HG02973 (cell line): Measurements from ENCODE around the gene PLA2G6.
"Not testable (repeated sequence)": the region's sequence is repeated elsewhere in the genome, so short reads cannot be mapped to it uniquely, and the experiment has no call there.

Experiments
- ATAC-seq: cut with Tn5 transposase; IDR thresholded peaks from one replicate; pipeline ENCODE4 v1.9.1; 2021; ENCODE audit warnings: moderate library complexity; ENCODE audit not compliant: unreplicated experiment

Gene PLA2G6

GRCh38 chr22:38135133-38135706 lies 46.4 kb downstream of the PLA2G6 start:
- ATAC-seq = no peak

GRCh38 chr22:38133331-38133730 lies 48.3 kb downstream of the PLA2G6 start:
- ATAC-seq = no peak

GRCh38 chr22:38132794-38133193 lies 48.8 kb downstream of the PLA2G6 start:
- no peak for ATAC-seq

- no peak for ATAC-seq
These were observed 49.5 kb downstream of the PLA2G6 start for GRCh38 chr22:38132136-38132535.

- no peak for ATAC-seq
These were observed 50.2 kb downstream of the PLA2G6 start for GRCh38 chr22:38131399-38131798.

GRCh38 chr22:38129856-38130255 lies 51.8 kb downstream of the PLA2G6 start:
- ATAC-seq = no peak

DNA sequence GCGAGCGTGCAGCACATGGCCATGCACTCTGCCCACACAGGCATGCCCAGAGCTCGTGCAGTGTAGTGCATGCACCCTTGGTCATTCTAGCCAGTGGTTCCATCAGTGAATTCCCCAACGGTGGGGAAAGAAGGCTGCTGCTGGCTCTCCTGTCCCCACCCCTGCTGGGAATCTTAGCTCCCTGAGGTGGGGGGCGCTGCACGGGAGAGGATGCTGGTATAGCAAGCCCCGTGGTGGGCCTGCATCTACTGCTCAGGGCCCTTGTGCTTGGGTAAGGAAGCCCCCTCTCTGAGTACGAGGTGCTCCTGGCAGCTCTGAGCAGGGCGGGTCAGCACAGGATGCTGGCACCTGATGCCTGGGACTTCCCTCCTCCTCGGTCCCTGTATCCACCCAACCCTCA lies 52.6 kb downstream of the PLA2G6 start:
- ATAC-seq = no peak

GRCh38 chr22:38127869-38128268 lies 53.8 kb downstream of the PLA2G6 start:
- ATAC-seq = no peak

DNA sequence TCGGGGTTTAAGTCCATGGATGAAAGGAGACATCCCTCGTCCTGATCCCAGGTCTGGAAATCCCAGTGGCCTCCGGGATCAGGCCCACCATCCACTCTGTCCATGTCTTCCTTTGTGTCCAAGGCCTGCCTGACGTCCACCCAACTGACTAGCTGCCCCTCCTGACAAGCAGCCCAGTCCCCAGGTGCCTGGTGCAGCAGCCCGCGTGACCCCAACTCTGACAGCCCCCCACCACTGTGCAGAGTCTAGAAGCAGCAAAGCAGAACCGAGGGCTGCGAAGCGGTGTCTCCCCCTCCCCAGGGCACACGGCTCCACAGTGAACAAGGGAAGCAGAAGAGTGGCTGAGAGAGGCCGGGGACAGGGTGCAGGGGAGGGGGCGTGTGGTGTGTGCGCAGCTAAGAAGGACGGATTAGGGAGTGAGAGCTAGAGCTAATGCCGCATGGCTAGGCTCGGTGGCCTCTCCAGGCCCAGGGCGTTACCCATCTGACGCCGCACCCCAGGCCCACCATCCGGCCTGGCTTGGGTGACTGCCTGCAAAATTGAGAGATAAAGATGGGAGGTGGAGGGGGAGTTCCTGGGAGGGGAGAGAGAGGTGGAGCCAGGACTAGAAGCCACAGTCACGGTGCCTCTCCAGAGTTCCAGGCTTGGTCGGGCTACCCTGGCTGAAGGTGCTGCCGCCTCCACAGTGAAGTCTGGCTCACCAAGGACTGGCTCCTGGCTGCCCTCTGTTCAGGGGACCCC lies 54.5 kb downstream of the PLA2G6 start:
- ATAC-seq = no peak

GRCh38 chr22:38125751-38126201 lies 55.9 kb downstream of the PLA2G6 start:
- no peak for ATAC-seq

DNA sequence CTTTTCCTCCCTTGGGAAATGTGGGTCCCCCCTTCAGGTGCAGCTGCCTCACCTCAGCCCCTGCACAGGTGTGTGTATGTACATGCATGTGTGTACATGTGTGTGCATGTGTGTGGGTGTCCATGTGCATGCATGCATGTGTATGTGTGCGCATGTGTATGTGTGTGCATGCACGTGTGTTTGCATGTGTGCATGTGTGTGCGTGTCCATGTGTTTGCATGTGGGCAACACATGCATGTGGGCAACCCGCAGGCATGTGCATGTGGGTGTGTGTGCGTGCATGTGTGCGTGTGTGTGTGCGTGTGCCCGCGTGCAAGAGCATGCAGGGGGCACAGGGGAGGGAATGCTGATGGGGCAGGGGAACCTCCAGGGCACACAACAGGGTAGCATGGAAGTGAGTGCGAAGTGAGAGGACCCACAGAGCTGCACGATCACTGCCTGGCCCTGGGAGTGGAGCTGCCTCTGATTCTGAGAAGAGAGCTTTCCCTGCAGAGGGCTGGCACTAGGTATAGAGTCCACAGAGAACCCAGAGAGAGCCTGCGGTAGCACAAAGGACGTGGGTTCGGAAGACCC lies 56.5 kb downstream of the PLA2G6 start:
- no peak for ATAC-seq

DNA sequence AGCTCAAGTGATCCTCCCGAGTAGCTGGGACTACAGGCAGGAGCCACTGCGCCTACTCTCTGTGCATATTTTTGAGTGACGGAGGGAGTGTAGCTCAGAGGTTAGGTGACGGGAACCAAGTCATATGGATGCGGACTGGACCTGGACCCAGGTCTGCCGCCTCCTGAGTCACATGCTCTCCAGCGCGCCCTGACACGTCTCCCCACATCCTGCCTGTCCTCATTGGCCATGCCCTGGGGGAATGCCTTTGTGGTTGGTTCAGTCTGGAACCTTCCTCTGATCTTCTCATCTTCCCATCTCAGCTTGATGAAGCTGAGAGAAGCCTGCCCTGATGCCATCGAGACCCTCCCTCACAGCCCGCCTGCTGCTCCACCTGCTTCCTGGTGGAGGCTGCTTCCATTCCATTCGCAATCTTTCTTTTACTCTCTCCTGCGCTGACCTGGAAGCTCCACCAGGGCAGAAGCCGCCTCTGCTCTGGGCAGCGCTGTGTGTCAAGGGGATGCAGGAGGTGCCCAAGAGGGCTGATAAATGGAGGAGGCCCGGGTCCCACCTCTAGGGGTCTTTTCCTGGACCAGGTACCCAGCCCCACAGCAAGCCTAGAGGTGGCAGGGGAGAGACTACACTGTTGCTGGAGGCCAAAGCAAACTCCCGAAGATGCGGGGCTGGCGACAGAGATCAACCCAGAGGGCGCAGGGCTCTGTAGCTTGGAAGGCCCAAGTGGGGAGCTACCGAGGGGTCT lies 57.2 kb downstream of the PLA2G6 start:
- ATAC-seq = no peak

- no peak for ATAC-seq
These were observed 59.0 kb downstream of the PLA2G6 start for GRCh38 chr22:38122616-38123015.

DNA sequence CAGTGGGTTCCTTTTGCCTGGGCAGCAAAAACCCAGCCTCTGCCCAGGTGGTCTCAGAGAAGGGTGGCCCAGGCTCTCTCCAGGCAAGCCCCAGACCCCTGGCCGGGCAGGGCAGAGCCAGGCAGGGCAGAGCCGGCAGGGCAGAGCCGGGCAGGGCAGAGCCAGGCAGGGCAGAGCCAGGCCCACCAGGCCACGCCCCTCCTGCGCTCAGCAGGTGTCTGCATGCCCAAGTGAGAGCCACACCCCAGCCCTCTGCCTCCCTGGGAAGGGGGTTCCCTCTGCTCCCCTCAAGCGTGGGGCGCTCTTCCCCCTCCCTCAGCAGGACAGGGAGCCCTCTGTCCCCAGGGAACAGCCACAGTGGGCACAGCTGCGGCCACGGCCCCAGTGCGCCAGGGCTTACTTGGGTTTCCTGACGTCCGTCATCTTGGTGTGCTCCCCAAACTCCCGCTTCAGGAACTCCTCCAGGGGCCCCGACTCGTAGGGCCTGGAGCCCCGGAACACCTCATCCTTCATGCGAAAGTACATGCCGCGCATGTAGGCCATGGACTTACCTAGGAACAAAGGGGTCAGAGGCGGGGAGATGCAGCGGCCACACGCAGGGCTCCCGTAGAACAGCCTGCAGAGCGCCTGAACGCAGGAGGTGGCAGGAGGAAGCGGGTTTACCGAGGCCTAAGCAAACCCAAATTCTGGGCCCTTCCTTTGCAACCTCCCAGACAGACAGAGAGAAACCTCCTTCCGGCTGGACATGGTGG lies 61.1 kb downstream of the PLA2G6 start:
- ATAC-seq = no peak

DNA sequence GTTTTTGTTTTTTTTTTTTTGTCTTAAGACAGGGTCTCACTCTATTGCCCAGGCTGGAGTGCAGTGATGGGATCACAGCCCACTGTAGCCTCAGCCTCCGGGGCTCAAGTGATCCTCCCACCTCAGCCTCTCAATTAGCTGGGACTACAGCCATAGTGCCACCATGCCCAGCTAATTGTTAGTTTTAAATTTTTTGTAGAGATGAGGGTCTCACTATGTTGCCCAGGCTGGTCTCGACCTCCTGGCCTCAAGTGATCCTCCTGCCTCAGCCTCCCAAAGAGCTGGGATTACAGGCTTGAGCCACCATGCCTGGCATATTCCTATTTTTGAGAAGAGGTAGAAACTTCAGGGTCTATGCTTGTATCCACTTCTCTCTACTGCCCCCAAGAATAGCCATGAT lies 62.9 kb downstream of the PLA2G6 start:
- not testable (repeated sequence) for ATAC-seq

- ATAC-seq = no peak
These were observed 63.4 kb downstream of the PLA2G6 start for GRCh38 chr22:38118182-38118581.

- ATAC-seq = not testable (repeated sequence)
These were observed 64.1 kb downstream of the PLA2G6 start for GRCh38 chr22:38117556-38117955.

GRCh38 chr22:38115423-38116205 lies 66.0 kb downstream of the PLA2G6 start:
- no peak for ATAC-seq

GRCh38 chr22:38114484-38115398 lies 66.9 kb downstream of the PLA2G6 start:
- no peak for ATAC-seq
